A673 (cell line): ENCODE measurements around the gene TMEM184B.

Experiments used
- EZH2 ChIP-seq: fragments of 200-600 bp; sonication (generic); IDR thresholded peaks from 2 replicates; pipeline ENCODE4 v1.6.1; 2017; ENCODE audit warnings: borderline replicate concordance, low read depth, mild to moderate bottlenecking, mixed read lengths, antibody characterized with exemption, low read length; ENCODE audit not compliant: poor library complexity, severe bottlenecking
- TF ChIP-seq, protein P1 (sequence below): fragments of 300-800, 200-600 bp; sonication (generic); conservative IDR thresholded peaks from 2 replicates; pipeline ENCODE4 v1.5.1; 2017; ENCODE audit warnings: low read depth, mild to moderate bottlenecking, antibody characterized with exemption, low read length, moderate library complexity, mixed read lengths

DNA sequence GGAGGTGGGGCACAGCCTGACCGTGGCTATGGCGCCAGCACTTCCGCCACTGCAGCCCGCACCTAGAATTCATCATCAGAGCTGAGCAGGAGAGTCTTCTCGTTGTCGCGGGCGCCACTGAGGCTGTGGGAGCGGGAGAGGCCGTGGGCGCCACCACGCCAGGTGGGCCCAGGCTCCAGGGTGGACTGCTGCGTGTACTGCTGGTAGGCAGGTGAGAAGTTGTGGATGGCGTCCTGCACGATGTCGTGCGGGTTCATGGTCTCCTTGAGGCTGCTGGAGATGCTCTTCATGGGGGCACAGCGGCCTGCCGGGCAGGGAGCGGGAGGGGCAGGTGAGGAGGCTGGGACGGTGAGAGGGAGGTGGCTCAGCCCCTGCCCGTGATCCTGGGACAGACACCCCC lies 51.4 kb downstream of the TMEM184B start:
- TF ChIP-seq, protein P1, sequence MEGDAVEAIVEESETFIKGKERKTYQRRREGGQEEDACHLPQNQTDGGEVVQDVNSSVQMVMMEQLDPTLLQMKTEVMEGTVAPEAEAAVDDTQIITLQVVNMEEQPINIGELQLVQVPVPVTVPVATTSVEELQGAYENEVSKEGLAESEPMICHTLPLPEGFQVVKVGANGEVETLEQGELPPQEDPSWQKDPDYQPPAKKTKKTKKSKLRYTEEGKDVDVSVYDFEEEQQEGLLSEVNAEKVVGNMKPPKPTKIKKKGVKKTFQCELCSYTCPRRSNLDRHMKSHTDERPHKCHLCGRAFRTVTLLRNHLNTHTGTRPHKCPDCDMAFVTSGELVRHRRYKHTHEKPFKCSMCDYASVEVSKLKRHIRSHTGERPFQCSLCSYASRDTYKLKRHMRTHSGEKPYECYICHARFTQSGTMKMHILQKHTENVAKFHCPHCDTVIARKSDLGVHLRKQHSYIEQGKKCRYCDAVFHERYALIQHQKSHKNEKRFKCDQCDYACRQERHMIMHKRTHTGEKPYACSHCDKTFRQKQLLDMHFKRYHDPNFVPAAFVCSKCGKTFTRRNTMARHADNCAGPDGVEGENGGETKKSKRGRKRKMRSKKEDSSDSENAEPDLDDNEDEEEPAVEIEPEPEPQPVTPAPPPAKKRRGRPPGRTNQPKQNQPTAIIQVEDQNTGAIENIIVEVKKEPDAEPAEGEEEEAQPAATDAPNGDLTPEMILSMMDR, result no peak
- no peak for TF ChIP-seq EZH2
